MM.1S (cell line): Measurements from ENCODE around the gene USP5.

Experiments
- EZH2 ChIP-seq: fragments of 300-600 bp; sonication (generic); optimal IDR thresholded peaks from 2 replicates; pipeline ENCODE3; 2017; ENCODE audit warnings: low read depth, mild to moderate bottlenecking, antibody characterized with exemption, low read length, mixed read lengths
- EZH2phosphoT487 ChIP-seq: fragments of 300-600 bp; sonication (generic); IDR thresholded peaks from 2 replicates; pipeline ENCODE4 v1.6.1; 2018; ENCODE audit warnings: antibody characterized with exemption, low read length
- TF ChIP-seq, protein P1 (sequence below): fragments of 300-600 bp; sonication (generic); IDR thresholded peaks from 2 replicates; pipeline ENCODE4 v1.5.1; 2016; ENCODE audit warnings: antibody characterized with exemption, low read length, mixed read lengths

DNA sequence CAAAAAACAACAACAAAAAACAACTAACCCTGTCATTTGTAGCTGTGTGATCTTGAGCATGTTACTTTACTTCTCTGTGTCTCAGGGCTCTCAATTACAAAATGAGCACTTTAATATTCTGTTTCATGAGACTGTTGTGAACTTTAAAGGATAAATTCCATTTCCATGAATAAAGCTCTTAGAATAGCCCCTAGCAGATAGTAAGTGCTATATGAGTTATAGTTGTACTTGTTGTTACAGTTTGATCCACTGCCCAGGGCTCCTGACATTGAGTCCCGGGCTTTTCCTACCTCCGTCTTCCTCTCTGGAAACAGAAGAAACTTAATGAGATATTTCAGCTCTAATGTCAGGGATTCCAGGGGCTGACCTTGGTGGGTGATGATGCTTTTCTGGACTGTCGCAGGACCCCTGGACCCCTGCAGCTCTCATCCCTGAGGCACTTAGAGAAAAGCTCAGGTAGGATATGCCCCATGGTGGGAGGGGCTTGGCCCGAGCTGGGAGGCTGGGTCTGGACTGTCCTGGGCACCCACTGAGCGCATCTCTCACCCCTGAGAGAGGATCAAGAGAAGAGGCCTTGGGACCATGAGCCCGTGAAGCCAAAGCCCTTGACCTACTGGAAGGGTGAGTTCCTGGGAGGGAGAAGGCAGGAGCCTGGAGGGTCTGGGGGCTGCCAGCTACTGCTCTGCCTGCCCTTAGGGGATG lies 18.6 kb upstream of the USP5 start:
- TF ChIP-seq, protein P1, sequence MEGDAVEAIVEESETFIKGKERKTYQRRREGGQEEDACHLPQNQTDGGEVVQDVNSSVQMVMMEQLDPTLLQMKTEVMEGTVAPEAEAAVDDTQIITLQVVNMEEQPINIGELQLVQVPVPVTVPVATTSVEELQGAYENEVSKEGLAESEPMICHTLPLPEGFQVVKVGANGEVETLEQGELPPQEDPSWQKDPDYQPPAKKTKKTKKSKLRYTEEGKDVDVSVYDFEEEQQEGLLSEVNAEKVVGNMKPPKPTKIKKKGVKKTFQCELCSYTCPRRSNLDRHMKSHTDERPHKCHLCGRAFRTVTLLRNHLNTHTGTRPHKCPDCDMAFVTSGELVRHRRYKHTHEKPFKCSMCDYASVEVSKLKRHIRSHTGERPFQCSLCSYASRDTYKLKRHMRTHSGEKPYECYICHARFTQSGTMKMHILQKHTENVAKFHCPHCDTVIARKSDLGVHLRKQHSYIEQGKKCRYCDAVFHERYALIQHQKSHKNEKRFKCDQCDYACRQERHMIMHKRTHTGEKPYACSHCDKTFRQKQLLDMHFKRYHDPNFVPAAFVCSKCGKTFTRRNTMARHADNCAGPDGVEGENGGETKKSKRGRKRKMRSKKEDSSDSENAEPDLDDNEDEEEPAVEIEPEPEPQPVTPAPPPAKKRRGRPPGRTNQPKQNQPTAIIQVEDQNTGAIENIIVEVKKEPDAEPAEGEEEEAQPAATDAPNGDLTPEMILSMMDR: no peak
- TF ChIP-seq EZH2 (no peak), EZH2phosphoT487 (no peak)
